ENCODE results near the gene SENP7.
A peak's percentile ranks its signal among the peaks of the same experiment; 100 is the strongest.
"Not testable (repeated sequence)": the region's sequence is repeated elsewhere in the genome, so short reads cannot be mapped to it uniquely, and the experiment has no call there.

Gene SENP7

GRCh38 chr3:101454629-101455028 is 58.4 kb downstream of the SENP7 start:
- no peak for DNase-seq (ENCODE audit: low spot score)

GRCh38 chr3:101453961-101454360 is 59.1 kb downstream of the SENP7 start:
- DNase-seq (ENCODE audit: low spot score), result no peak

GRCh38 chr3:101438641-101439040 is 74.4 kb downstream of the SENP7 start:
- not testable (repeated sequence) for DNase-seq (ENCODE audit: low spot score)

GRCh38 chr3:101433652-101434051 is 79.4 kb downstream of the SENP7 start:
- DNase-seq (ENCODE audit: low spot score), result no peak

GRCh38 chr3:101423984-101424888 is 88.8 kb downstream of the SENP7 start:
- DNase-seq (ENCODE audit: low spot score), result no peak

GRCh38 chr3:101418851-101419250 is 94.2 kb downstream of the SENP7 start:
- DNase-seq (ENCODE audit: low spot score), result no peak

- DNase-seq (ENCODE audit: low spot score), result no peak
Measured at GRCh38 chr3:101414121-101414520, 98.9 kb downstream of the SENP7 start.

- no peak for DNase-seq (ENCODE audit: low spot score)
Measured at GRCh38 chr3:101413656-101414055, 99.4 kb downstream of the SENP7 start.

- no peak for DNase-seq (ENCODE audit: low spot score)
Measured at GRCh38 chr3:101391413-101391950, 121.5 kb downstream of the SENP7 start.

- DNase-seq (ENCODE audit: low spot score), result no peak
Measured at GRCh38 chr3:101388706-101389105, 124.3 kb downstream of the SENP7 start.

GRCh38 chr3:101387351-101387750 is 125.7 kb downstream of the SENP7 start:
- no peak for DNase-seq (ENCODE audit: low spot score)

- no peak for DNase-seq (ENCODE audit: low spot score)
Measured at GRCh38 chr3:101384426-101384825, 128.6 kb downstream of the SENP7 start.

GRCh38 chr3:101383656-101384055 is 129.4 kb downstream of the SENP7 start:
- DNase-seq (ENCODE audit: low spot score), result no peak

GRCh38 chr3:101383156-101383575 is 129.8 kb downstream of the SENP7 start:
- DNase-seq (ENCODE audit: low spot score), result no peak

GRCh38 chr3:101381809-101382208 is 131.2 kb downstream of the SENP7 start:
- DNase-seq (ENCODE audit: low spot score), result peak; percentile 53

- DNase-seq (ENCODE audit: low spot score), result peak; percentile 25
Measured at GRCh38 chr3:101379658-101380376, 133.2 kb downstream of the SENP7 start.

GRCh38 chr3:101377796-101378195 is 135.2 kb downstream of the SENP7 start:
- DNase-seq (ENCODE audit: low spot score), result no peak

GRCh38 chr3:101377209-101377608 is 135.8 kb downstream of the SENP7 start:
- no peak for DNase-seq (ENCODE audit: low spot score)

GRCh38 chr3:101375586-101375985 is 137.4 kb downstream of the SENP7 start:
- no peak for DNase-seq (ENCODE audit: low spot score)

GRCh38 chr3:101362406-101362805 is 150.6 kb downstream of the SENP7 start:
- DNase-seq (ENCODE audit: low spot score), result no peak

GRCh38 chr3:101351829-101352228 is 161.2 kb downstream of the SENP7 start:
- DNase-seq (ENCODE audit: low spot score), result no peak

- no peak for DNase-seq (ENCODE audit: low spot score)
Measured at GRCh38 chr3:101340591-101340990, 172.4 kb downstream of the SENP7 start.

GRCh38 chr3:101333883-101334282 is 179.1 kb downstream of the SENP7 start:
- DNase-seq (ENCODE audit: low spot score), result no peak
